Kidney (tissue), 14 donors: ENCODE results near the gene CD40. TPM values are rescaled to one million over a fixed set of nuclear protein-coding genes. Genes with fewer than 3 reads are reported as not detected.

ENCODE experiments used
- DNase-seq, 5 donors: peaks; one replicate each; pipeline ENCODE4 v3.0.0-alpha.2; 2013 to 2020
- FAIRE-seq: peaks from 2 replicates; lab custom pipeline; 2012; peaks lifted over from hg19 to GRCh38; lab: Jason Lieb, UNC
- H3K27ac ChIP-seq, 2 donors: one replicate each; pipeline ENCODE4 v1.7.0; 2013; ENCODE audit warnings: low read depth in 2 of 2, low read length in 2 of 2, inconsistent platforms in 1 of 2
- H3K27me3 ChIP-seq: one replicate; pipeline ENCODE4 v1.7.1; 2013; ENCODE audit warnings: low read length, inconsistent platforms; ENCODE audit not compliant: control insufficient read depth, insufficient read depth
- H3K36me3 ChIP-seq, 3 donors: one replicate each; pipeline versions ENCODE4 v1.7.0 to v1.7.1; 2013; ENCODE audit warnings: low read length in 3 of 3, control low read depth in 1 of 3, inconsistent platforms in 1 of 3; ENCODE audit not compliant: insufficient read depth in 3 of 3, control insufficient read depth in 2 of 3
- H3K4me1 ChIP-seq, 3 donors: one replicate each; pipeline versions ENCODE4 v1.7.0 to v1.7.1; 2013; ENCODE audit warnings: low read length in 3 of 3, inconsistent platforms in 1 of 3, low read depth in 1 of 3; ENCODE audit not compliant: control insufficient read depth in 2 of 3, insufficient read depth in 2 of 3
- H3K4me3 ChIP-seq, 3 donors: one replicate each; pipeline versions ENCODE4 v1.7.0 to v1.8.1; 2013; ENCODE audit warnings: low read length in 3 of 3, control low read depth in 1 of 3, inconsistent platforms in 1 of 3
- H3K9ac ChIP-seq, 3 donors: one replicate each; pipeline versions ENCODE4 v1.7.0 to v1.7.1; 2013; ENCODE audit warnings: low read length in 3 of 3, control low read depth in 1 of 3, inconsistent platforms in 1 of 3
- H3K9me3 ChIP-seq, 3 donors: one replicate each; pipeline versions ENCODE4 v1.7.0 to v1.7.1; 2013; ENCODE audit warnings: low read length in 3 of 3, control low read depth in 1 of 3, inconsistent platforms in 1 of 3; ENCODE audit not compliant: control insufficient read depth in 2 of 3, insufficient read depth in 1 of 3
- CTCF ChIP-seq: IDR thresholded peaks from 3 replicates; pipeline ENCODE4 v1.5.1; 2012; ENCODE audit warnings: mild to moderate bottlenecking, moderate library complexity, borderline replicate concordance; ENCODE audit not compliant: insufficient read depth; ENCODE audit errors: extremely low read depth
- intact Hi-C: fragments of 100-400 bp; cut with DNase I; formaldehyde crosslinking; loops from one replicate; pipeline ENCODE4 v1.11.1; 2022
- polyA plus RNA-seq: library from polyadenylated mRNA; stranded (reverse); fragments of 350-450 nt; fragmentation: Illumina TruSeq; extraction: RNeasy Lipid Tissue Mini Kit (QIAGEN cat#74804); gene quantifications from one replicate; pipeline ENCODE4 v1.2.3, GENCODE V29; 2014; ENCODE audit warnings: low read depth, low replicate concordance; ENCODE audit not compliant: insufficient read depth
- total RNA-seq: library from RNA; stranded (reverse); fragmentation: NEBNext Ultra II Directional; extraction: Animal tissue kit (Norgen Biotek cat#: 25700); gene quantifications from one replicate; pipeline ENCODE4 v1.2.1, GENCODE V29; 2021
- donor health status: control.
- donor health status: control.
- donor health status: control.
- donor health status: control.
- donor health status: control.
- donor health status: DM: yes; HTN: yes; CAD: no.
- donor health status: Normal renal cell carcinoma (clear cell type).

The CD40 gene
- total and polyA plus RNA-seq, 2 donors from 2014 or later: 15.7 to 25.2 TPM

DNA sequence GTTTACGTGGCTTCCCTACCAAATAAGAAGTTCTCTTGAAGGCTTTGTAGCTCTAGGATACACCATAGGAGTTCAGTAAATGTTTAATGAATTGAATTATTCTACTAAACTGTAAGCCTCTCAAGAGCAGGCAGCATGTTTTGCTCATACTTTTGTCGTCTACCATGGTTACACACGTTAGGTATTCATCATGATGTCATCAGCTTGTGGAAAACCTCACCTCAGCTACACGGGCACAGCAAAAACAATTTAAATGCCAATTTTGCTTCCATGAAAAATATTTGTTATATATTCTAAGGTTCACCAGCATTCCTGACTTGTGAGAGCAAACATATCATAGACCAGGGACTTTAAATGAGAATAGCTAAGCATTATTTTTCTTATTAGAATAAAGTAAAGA lies 45.1 kb upstream of the CD40 start:
- FAIRE-seq: no peak
- no peak for TF ChIP-seq CTCF
- intact Hi-C loops: no loop called here
- H3K9me3 ChIP-seq: no peaks in the 10 kb centered on the region
- H3K36me3 ChIP-seq: peaks cover 5 to 35% (median 29%) of the 10 kb centered on the region in 3 donors
- no peak for DNase-seq
- no peak overlapping the region for H3K9ac ChIP-seq
- H3K4me1 ChIP-seq: no peaks in the 10 kb centered on the region
- H3K27me3 ChIP-seq: no peaks in the 10 kb centered on the region
- H3K27ac ChIP-seq: no peak overlapping the region
- H3K4me3 ChIP-seq: no peak overlapping the region

DNA sequence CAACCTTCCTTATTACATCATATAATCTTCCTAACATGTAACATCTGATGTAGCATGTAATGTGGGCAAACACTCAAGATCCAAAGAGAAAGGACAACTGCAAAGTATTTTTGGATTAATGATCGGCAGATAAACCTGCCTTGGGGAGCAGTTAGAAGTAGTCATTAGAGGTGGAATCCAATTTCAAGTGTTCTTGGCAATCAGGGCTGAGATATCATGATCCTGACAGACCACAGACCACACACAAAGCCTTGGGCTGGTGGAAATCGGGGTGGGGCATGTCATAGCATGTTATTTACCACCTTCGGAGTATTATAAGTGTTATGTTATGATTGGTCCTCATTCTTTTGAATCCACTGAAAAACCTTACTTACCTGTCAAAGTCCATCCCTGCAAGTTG lies 44.7 kb upstream of the CD40 start:
- intact Hi-C loops: no loop called here
- FAIRE-seq (no peak), DNase-seq (no peak)
- H3K36me3 ChIP-seq: peaks cover 8 to 35% (median 29%) of the 10 kb centered on the region in 3 donors
- H3K27me3 ChIP-seq: no peaks in the 10 kb centered on the region
- no peak overlapping the region for H3K27ac ChIP-seq
- no peak overlapping the region for H3K9ac ChIP-seq
- TF ChIP-seq CTCF: no peak
- no peak overlapping the region for H3K4me3 ChIP-seq
- no peaks in the 10 kb centered on the region for H3K9me3 ChIP-seq
- no peaks in the 10 kb centered on the region for H3K4me1 ChIP-seq

- no peak for FAIRE-seq
- TF ChIP-seq CTCF: no peak
Measured at GRCh38 chr20:46074006-46074405, 44.1 kb upstream of the CD40 start.

DNA sequence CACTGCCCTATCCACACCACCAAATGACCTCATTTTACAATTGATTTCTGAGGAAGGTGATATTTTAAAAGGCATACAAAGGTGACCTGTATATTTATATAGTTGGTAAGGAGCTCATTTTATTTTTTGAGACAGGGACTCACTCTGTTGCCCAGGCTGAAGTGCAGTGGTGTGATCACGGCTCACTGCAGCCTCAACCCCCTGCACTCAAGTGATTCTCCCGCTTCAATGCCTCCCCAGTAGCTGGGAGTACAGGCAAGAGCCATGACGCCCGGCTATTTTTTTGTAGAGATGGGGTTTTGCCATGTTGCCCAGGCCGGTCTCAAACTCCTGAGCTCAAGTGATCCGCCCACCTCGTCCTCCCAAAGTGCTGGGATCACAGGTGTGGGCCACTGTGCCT lies 41.3 kb upstream of the CD40 start:
- FAIRE-seq (no peak), DNase-seq (no peak)
- Histone ChIP-seq H3K9ac (no peak overlapping the region), H3K27ac (no peak overlapping the region), H3K36me3 (peaks cover 8 to 30% (median 28%) of the 10 kb centered on the region in 3 donors), H3K9me3 (no peaks in the 10 kb centered on the region), H3K27me3 (no peaks in the 10 kb centered on the region), H3K4me1 (no peaks in the 10 kb centered on the region), H3K4me3 (no peak overlapping the region)
- TF ChIP-seq CTCF: no peak
- intact Hi-C loops: no loop called here

More at GRCh38 chr20:46074006-46074405, 44.1 kb upstream of the CD40 start:
- Histone ChIP-seq H3K4me1 (no peaks in the 10 kb centered on the region), H3K9me3 (no peaks in the 10 kb centered on the region), H3K27ac (no peak overlapping the region), H3K9ac (no peak overlapping the region), H3K36me3 (peaks cover 8 to 37% (median 32%) of the 10 kb centered on the region in 3 donors), H3K27me3 (no peaks in the 10 kb centered on the region), H3K4me3 (no peak overlapping the region)
- DNase-seq: no peak
- intact Hi-C loops: no loop called here
